IgD-negative memory B cell (primary cell): Measurements from ENCODE around the gene MFAP4. TPM values are rescaled to one million over a fixed set of nuclear protein-coding genes. Genes with fewer than 3 reads are reported as not detected.

Source experiments
- H3K27ac Mint-ChIP-seq, 3 donors: one replicate each; pipeline ENCODE4 v1.8.0; 2020 to 2022; ENCODE audit warnings: mild to moderate bottlenecking in 3 of 3, mixed read lengths in 3 of 3, moderate library complexity in 1 of 3
- H3K27me3 Mint-ChIP-seq: one replicate; pipeline ENCODE4 v1.8.0; 2021; ENCODE audit warnings: mixed read lengths
- H3K36me3 Mint-ChIP-seq: one replicate; pipeline ENCODE4 v1.8.0; 2020; ENCODE audit warnings: mild to moderate bottlenecking, mixed read lengths
- H3K4me1 Mint-ChIP-seq, 3 donors: one replicate each; pipeline ENCODE4 v1.8.0; 2020 to 2022; ENCODE audit warnings: mixed read lengths in 3 of 3, mild to moderate bottlenecking in 1 of 3
- H3K4me3 Mint-ChIP-seq, 4 donors: one replicate each; pipeline ENCODE4 v1.8.0; 2020 to 2022; ENCODE audit warnings: mild to moderate bottlenecking in 4 of 4, mixed read lengths in 4 of 4, moderate library complexity in 3 of 4
- H3K9me3 Mint-ChIP-seq, 3 donors: one replicate each; pipeline ENCODE4 v1.8.0; 2020 to 2021; ENCODE audit warnings: mixed read lengths in 3 of 3, mild to moderate bottlenecking in 1 of 3
- polyA plus RNA-seq: library from polyadenylated mRNA; unstranded; fragments of 300-500 nt; fragmentation: Illumina TruSeq; gene quantifications from one replicate; pipeline ENCODE4 v1.2.3, GENCODE V29; 2021

MFAP4 gene
- polyA plus RNA-seq: not detected

- Mint-ChIP-seq H3K36me3 (peaks cover 7% of the 10 kb centered on the region), H3K4me1 (peaks cover 0 to 2% (median 0%) of the 10 kb centered on the region in 3 donors), H3K27ac (peak within 1 kb of the TSS in 1 of 3 donors; percentile 39), H3K4me3 (no peak within 1 kb of the TSS), H3K27me3 (peaks cover 8% of the 10 kb centered on the region), H3K9me3 (no peaks in the 10 kb centered on the region)
Measured at GRCh38 chr17:19386974-19387920, at the start of gene MFAP4. Gene MFAP4 (minus strand): TSS chr17:19387190. CDS start chr17:19387155, 35 bp downstream.

DNA sequence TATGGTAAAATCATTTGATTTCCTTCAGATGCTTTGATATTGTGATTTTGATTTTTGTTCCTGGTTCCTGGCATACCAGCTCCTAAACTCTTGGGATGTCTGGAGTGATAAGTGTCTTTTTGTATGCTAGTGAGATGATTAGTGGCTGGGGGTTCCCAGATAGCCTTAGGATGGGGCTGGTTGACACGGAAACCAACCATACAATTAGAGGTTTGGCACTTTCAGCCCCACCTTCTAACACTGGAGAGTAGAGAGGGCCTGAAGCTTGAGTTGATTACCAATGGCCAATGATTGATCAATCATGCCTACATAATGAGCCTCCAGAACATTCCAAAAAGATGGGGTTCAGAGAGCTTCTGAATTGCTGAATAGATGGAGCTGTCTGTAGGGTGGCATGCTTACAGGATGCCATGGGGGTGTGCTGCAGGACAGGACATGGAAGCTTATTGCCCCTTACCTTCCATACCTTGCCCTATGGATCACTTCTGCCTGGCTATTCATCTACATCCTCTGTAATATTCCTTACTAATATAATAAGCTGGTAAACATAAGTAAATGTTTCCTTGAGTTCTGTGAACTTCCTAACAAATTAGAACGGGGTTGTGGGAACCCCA is 46.8 kb upstream of the MFAP4 start:
- no peaks in the 10 kb centered on the region for H3K4me1 Mint-ChIP-seq
- H3K4me3 Mint-ChIP-seq: no peak overlapping the region
- H3K27ac Mint-ChIP-seq: no peak overlapping the region

GRCh38 chr17:19433255-19433654 is 46.3 kb upstream of the MFAP4 start:
- Mint-ChIP-seq H3K27ac (no peak overlapping the region), H3K9me3 (no peaks in the 10 kb centered on the region), H3K27me3 (no peaks in the 10 kb centered on the region), H3K4me3 (no peak overlapping the region), H3K36me3 (peaks cover 2% of the 10 kb centered on the region), H3K4me1 (no peaks in the 10 kb centered on the region)

More for the DNA sequence above, 46.8 kb upstream of the MFAP4 start:
- H3K9me3 Mint-ChIP-seq: no peaks in the 10 kb centered on the region
- no peaks in the 10 kb centered on the region for H3K27me3 Mint-ChIP-seq
- peaks cover 2% of the 10 kb centered on the region for H3K36me3 Mint-ChIP-seq

GRCh38 chr17:19431691-19432090 is 44.7 kb upstream of the MFAP4 start:
- no peak overlapping the region for H3K4me3 Mint-ChIP-seq
- H3K27ac Mint-ChIP-seq: no peak overlapping the region
- H3K4me1 Mint-ChIP-seq: no peaks in the 10 kb centered on the region
- H3K36me3 Mint-ChIP-seq: no peaks in the 10 kb centered on the region
- no peaks in the 10 kb centered on the region for H3K9me3 Mint-ChIP-seq
- peaks cover 2% of the 10 kb centered on the region for H3K27me3 Mint-ChIP-seq

DNA sequence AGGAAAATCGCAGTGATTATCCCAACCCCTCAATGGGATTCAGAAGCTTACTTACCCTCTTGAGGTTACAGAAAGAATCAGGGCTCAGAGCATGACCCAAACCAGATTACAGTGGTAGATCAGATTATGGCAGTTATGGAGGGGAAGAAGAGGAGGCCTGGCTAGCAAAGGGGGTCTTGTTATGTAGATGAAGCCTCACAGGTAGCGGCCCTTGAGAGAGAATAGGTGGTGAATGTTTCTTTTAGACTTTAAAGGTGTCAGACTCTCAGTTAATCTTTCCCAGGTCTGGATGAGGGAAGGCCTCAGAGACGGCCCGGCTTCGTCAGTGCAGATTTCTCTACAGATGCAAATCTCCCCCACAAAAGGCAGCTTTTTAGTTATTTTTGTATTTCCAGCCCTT is 39.6 kb upstream of the MFAP4 start:
- Mint-ChIP-seq H3K4me1 (no peaks in the 10 kb centered on the region), H3K4me3 (no peak overlapping the region), H3K9me3 (no peaks in the 10 kb centered on the region), H3K27me3 (peaks cover 6% of the 10 kb centered on the region), H3K36me3 (no peaks in the 10 kb centered on the region), H3K27ac (no peak overlapping the region)

DNA sequence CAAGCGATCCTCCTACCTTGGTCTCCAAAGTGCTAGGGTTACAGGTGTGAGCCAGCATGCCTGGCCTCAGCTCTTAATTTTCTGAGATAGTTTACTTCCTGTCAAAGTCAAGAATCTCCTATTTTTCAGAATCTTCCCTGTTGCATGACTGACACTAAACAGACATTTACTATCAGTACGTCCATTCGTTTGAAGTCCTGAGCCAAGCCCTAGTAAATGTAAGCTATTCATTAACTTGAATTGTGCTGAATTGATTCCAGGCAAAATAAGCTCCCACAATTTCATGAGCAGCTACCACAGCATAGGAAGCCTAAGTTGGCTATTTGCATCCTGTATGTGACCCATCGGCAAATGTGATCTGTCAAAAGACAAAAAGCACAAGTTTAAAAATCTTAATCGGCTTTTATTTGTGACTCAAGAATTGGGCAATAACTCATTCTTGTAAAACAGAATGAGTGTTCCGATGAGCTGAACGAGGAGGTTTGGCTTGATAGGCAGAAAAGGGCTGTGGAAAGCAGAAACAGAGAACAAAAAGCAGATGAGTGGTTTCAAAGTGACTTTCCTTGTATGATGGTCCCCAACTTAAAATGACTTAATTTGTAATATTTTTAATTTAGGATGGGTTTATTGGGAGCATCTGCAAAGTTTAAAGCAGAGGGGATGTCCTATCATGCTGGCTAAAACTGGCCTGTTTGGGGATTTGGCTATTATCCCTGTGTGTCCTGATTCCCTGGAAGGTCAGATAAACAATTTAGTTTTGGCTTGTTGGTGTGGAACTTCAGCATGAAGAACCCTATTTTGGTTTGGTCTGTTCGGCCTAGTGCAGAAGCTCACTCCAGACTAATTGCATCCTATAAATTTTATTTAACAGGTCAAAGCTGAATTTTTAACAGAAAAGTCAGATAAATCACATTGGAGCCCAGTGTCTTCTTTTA is 38.2 kb upstream of the MFAP4 start:
- no peak overlapping the region for H3K4me3 Mint-ChIP-seq

DNA sequence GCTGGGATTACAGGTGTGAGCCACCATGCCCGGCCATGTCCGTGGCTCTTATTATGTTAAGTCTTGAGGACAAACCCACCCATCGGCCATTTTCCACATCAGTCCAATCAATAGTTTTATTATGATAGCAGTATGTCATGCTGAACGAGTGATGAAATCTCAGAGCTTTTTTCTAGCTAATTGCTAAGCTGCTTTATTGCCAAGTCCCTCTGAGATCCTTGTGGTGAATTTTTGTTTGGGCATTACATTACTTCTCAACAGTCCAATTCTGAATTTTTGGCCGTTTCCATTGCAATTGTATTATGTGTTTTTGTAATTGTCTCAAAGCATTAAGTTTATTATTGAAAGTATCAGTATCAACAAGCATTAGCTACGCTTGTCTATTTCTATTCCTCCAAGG is 34.9 kb upstream of the MFAP4 start:
- no peaks in the 10 kb centered on the region for H3K36me3 Mint-ChIP-seq
- H3K4me1 Mint-ChIP-seq: peaks cover 0 to 10% (median 0%) of the 10 kb centered on the region in 3 donors
- H3K27me3 Mint-ChIP-seq: peaks cover 9% of the 10 kb centered on the region
- H3K9me3 Mint-ChIP-seq: no peaks in the 10 kb centered on the region
- H3K4me3 Mint-ChIP-seq: no peak overlapping the region
- no peak overlapping the region for H3K27ac Mint-ChIP-seq

More for the DNA sequence above, 38.2 kb upstream of the MFAP4 start:
- no peaks in the 10 kb centered on the region for H3K4me1 Mint-ChIP-seq
- H3K27ac Mint-ChIP-seq: no peak overlapping the region
- H3K9me3 Mint-ChIP-seq: no peaks in the 10 kb centered on the region
- peaks cover 6% of the 10 kb centered on the region for H3K27me3 Mint-ChIP-seq
- no peaks in the 10 kb centered on the region for H3K36me3 Mint-ChIP-seq

DNA sequence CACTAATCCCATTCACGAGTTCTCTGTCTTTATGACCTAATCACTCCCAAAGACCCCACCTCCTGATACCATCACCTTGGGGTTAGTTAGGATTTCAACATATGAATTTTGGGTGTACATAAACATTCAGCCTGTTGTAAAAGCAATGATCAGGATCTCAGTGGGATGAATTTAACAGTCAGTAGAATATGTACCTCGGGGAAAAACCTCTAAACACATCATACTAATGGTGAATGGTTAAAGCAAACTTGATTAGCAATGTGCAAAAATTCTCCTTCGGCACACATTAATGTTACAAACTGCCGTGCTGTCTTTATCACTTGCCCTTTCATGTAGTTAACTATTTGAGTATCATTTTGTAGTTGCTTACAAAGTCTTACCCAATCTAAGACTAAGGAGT is 34.2 kb upstream of the MFAP4 start:
- Mint-ChIP-seq H3K9me3 (no peaks in the 10 kb centered on the region), H3K4me1 (peaks cover 0 to 10% (median 0%) of the 10 kb centered on the region in 3 donors), H3K27ac (no peak overlapping the region), H3K4me3 (no peak overlapping the region), H3K36me3 (no peaks in the 10 kb centered on the region), H3K27me3 (peaks cover 8% of the 10 kb centered on the region)

- Mint-ChIP-seq H3K4me1 (peaks cover 0 to 10% (median 0%) of the 10 kb centered on the region in 3 donors), H3K4me3 (no peak overlapping the region), H3K27me3 (peaks cover 10% of the 10 kb centered on the region), H3K36me3 (no peaks in the 10 kb centered on the region), H3K9me3 (no peaks in the 10 kb centered on the region), H3K27ac (no peak overlapping the region)
Measured at GRCh38 chr17:19418251-19418992, 31.4 kb upstream of the MFAP4 start.

GRCh38 chr17:19417611-19418010 is 30.6 kb upstream of the MFAP4 start:
- no peak overlapping the region for H3K4me3 Mint-ChIP-seq
- no peaks in the 10 kb centered on the region for H3K36me3 Mint-ChIP-seq
- peaks cover 7% of the 10 kb centered on the region for H3K27me3 Mint-ChIP-seq
- H3K9me3 Mint-ChIP-seq: no peaks in the 10 kb centered on the region
- H3K27ac Mint-ChIP-seq: no peak overlapping the region
- H3K4me1 Mint-ChIP-seq: peaks cover 0 to 10% (median 0%) of the 10 kb centered on the region in 3 donors

DNA sequence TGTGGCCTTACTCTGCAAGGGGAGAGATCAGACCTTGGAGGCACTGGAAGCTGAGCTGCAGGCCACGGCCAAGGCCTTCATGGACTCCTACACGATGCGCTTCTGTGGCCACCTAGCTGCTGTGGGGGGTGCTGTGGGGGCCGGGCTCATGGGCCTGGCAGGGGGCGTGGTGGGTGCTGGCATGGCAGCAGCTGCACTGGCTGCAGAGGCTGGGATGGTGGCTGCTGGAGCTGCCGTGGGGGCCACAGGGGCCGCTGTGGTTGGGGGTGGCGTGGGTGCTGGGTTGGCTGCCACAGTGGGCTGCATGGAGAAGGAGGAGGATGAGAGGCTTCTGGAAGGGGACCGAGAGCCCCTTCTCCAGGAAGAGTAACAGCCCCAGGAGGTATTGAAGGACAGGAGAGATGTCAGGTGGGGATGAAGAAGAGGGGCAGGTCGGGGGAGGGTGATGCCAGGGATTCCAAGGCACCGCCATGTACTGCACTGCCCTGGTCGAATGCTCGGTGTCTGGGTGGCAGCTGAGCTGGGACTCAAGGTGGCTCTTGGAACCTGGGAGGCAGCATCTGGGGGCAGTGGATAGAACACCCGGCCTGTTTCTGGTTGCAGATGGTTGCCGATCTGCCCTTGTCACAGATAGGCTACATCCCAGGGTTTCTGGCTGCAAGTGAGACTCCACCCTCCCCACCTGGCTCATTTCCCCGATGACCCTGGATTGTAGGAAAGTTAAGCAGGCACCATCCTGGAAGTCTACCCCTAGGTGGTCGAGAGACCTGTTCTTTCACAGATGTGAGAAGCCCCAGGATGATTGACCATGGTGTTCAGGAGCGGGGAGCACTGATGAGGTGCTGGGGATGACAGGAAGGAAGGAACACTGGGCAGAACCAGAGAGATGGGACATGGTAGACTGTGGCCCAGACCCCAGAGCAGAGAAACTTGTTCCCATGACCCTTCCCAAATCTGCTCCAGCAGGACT is 29.1 kb upstream of the MFAP4 start:
- Mint-ChIP-seq H3K9me3 (no peaks in the 10 kb centered on the region), H3K36me3 (no peaks in the 10 kb centered on the region), H3K27ac (no peak overlapping the region), H3K4me1 (peaks cover 0 to 10% (median 1%) of the 10 kb centered on the region in 3 donors), H3K27me3 (peaks cover 5% of the 10 kb centered on the region), H3K4me3 (peak overlapping the region in 1 of 4 donors; percentile 63)

DNA sequence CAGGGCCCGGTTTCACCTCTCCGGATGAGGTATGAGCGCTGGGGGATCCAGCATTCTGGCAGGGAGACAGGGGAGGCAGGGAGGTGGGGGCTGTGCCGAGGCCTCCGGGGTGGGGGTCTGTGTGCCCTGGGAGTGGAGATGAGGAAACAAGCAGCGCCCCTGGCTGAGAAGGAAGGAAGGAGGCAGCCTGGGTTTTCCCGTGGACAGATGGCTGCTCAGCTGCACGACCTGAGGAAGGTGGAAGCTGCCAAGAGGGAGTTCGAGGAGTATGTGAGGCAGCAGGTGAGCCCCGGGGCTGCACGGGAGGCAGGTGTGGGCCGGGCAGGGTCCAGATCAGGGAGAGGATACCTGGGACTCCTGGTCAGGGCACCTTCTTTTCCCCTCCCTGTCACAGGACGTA is 28.3 kb upstream of the MFAP4 start:
- no peak overlapping the region for H3K27ac Mint-ChIP-seq
- peaks cover 5% of the 10 kb centered on the region for H3K27me3 Mint-ChIP-seq
- H3K36me3 Mint-ChIP-seq: no peaks in the 10 kb centered on the region
- peaks cover 0 to 10% (median 1%) of the 10 kb centered on the region in 3 donors for H3K4me1 Mint-ChIP-seq
- H3K4me3 Mint-ChIP-seq: no peak overlapping the region
- no peaks in the 10 kb centered on the region for H3K9me3 Mint-ChIP-seq
